Stimulated activated CD8-positive, alpha-beta memory T cell treated with anti-CD3 and anti-CD28 coated beads, Interleukin-15, amount 100 ng/mL, for 1 hour (primary cell): ENCODE data around the gene CCL17.
"Not testable (repeated sequence)": the region's sequence is repeated elsewhere in the genome, so short reads cannot be mapped to it uniquely, and the experiment has no call there.

ENCODE experiments used
- DNase-seq: peaks from one replicate; pipeline ENCODE4 v3.0.0-alpha.2; 2020; ENCODE audit warnings: low read depth

CCL17 gene

DNA sequence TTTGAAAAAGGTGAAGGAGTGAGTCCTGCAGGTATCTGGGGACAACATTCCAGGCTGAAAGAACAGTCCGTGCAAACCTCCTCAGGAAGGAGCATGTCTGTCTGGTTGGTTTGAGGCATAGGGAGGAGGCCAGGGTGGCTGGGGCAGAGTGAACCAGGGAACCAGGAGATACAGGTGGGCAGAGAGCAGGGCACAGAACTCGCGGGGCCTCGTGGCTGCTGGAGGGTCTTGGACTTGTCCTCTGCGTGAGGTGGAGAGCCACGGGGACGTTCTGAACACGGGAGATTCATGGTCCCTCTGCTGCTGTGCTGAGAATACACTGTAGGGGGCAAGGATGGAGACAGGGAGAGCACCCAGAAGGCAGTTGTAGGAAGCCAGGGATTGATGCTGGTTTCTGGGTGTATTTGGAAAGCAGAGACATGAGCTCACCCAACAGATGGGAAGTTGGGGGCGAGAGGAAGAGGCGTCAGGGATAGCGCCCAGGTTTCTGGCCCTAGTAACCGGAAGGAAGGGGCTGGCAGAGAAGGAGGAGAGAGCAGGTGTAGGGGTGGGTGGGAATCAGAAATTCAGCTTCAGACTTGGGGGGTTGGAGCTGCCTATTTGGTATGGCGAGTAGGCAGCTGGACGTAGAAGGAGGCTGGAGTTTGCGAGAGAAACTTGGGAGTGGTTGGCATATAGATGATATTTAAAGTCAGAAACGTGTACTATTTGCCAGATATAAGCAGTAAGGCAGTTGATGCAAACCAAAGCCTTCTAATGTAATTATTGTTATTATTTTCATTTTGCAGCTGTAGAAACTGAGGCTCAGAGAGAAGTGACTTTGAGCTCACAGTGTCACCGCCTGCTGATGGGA, at the start of gene CCL17:
Gene CCL17 (plus strand): TSS at position 803 of the 853 bp plus-strand sequence. CDS start 9,166 bp downstream, outside the sequence.
- DNase-seq: no peak

DNA sequence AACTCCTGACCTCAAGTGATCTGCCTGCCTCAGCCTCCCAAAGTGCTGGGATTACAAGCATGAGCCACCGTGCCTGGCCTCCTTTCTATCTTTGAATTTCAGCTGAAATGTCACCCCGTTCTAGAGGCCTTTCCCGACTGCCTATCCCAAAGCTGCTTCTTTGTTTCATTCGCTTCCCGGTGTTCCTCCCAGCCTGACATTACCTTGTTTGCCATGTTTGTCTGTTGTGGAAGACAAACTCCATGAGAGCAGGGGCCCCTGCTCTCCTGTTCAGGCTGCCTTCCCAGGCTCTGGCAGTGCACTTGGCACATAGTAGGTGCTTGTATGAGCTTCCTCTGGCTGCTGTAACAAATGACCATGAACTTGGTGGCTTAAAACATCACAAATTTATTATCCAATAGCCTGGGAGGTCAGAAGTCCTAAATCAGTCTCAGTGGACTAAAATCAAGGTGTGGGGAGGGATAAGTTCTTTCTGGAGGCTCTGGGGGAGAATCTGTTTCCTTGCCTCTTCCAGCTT, 48.6 kb upstream of the CCL17 start:
- no peak for DNase-seq

DNA sequence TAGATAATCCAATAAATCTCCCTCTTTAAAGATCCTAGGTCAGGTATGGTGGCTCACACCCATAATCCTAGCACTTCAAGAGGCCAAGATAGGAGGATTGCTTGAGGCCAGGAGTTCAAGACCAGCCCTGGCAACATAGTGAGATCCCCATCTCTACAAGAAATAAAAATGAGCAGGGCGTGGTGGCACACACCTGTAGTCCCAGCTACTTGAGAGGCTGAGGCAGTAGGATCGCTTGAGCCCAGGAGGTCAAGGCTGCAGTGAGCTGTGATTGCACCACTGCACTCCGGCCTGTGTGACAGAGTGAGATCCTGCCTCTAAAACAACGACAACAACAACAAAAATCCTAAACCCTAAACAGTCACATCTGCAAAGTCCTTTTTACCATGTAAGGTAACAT, 48.0 kb upstream of the CCL17 start:
- DNase-seq: no peak

DNA sequence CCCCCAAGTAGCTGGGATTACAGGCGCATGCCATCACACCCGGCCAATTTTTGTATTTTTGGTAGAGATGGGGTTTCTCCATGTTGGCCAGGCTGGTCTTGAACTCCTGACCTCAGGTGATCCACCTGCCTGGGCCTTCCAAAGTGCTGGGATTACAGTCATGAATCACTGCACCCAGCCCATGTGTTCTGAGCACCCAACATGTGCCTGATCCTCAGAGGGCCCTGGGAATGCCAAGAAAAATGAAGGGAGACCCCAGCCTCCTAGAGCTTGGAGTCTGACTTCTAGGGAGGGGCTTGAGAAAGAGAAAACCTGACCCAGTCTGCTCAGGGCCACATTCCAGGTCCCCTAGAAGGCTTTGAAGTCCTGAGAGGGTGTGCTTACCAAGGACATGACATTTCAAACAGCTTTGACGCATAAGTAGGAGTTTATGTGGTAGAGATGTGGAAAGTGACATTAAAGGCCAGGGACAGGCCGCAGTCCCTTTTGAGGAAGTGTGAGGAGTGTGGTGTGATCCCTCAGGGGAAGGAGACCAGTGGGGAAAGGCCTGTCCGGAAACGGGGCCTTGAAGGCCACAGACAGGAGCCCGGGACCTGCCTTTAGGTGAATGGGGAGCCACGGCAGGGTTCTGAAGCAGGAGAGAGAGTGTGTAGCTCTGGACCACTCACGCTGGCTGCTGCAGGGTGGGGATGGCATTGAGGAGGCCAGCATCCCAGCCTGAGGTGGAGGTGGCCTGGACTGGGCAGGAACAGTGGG, 47.1 kb upstream of the CCL17 start:
- no peak for DNase-seq

DNA sequence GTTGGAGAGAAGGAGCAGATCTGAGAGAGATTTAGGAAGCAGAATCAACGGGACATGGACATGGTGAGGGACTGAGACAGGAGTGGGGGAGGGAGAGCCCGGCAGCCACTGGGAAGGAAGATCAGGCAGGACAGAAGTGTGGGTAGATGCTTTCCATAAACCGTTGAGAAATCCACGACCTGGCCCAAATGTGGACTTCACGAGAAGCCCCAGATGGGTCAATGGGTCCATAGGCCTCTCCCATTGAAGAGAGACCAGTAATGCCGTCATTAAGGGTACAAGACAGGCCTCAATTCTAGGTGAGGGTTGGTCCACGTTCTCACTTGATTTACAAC, 46.5 kb upstream of the CCL17 start:
- no peak for DNase-seq

DNA sequence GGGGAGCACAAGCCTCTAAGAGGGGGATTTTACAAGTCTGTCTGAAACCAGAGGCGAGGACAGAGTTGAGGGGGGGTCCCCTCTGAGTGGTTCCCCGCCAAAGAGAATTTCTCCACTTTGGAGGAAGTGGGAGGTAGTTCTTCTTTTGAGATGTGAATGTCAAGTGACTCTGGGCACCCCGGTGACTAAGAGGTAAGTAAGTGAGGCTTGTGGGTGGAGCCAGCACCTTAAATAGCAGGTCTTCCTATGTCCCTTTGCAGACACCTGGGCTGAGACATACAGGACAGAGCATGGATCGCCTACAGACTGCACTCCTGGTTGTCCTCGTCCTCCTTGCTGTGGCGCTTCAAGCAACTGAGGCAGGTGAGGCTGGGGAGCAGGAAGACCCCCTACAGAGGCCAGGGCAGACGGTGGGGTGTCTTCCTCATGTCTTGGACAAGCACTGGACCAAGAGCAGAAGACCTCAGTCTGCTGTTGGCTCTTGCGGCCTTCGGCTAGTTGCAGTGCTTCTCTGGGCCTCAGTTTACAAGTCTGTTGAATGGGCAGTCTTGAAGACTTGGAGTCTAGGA, 46.0 kb upstream of the CCL17 start, which contains the start of gene CCL22:
Gene CCL22 (plus strand): TSS at position 257 of the 569 bp plus-strand sequence. CDS start 34 bp downstream, at position 291.
- no peak for DNase-seq

DNA sequence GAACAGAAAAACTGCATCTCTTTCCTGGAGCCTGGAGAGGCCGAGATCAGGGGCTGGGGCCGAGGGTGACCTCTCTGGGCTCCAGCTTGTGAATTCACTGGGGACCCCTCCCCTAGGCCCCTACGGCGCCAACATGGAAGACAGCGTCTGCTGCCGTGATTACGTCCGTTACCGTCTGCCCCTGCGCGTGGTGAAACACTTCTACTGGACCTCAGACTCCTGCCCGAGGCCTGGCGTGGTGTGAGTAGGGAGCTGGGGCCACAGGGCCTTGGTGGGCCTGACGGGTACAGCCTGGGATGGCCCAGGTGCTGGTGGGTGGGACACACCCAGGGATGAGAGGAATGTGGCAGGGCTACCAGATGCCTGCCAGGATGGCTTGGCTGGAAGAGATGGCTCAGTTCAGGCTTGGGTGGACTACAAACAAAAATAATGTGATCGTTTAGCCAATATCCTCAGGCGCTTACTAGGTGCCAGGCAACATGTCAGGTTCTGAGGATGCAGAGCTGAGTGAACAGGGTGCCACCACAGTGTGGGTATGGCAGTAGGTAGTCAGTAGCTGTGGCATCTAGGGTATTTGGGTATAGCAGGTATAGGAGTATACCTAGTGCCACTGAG, 44.1 kb upstream of the CCL17 start:
- no peak for DNase-seq

DNA sequence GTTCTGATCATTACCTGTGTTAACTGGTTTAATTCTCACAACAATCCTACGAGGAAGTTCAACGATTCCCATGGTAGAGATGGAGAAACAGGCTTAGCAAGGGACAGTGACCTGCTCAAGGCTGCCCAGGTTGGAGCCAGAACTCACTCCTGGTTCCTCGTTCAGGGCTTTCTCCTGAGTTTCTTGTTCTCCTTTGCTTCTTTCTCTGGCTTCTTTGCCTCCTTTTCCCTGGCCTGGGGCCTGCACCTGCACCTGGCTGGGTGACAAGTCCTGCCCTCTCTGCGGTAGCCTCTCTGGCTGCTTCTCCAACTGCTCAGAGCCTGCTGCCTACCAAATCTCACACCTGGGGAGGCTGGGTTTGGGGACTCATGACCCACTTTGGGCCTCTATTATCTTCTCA, 43.2 kb upstream of the CCL17 start:
- DNase-seq: no peak

DNA sequence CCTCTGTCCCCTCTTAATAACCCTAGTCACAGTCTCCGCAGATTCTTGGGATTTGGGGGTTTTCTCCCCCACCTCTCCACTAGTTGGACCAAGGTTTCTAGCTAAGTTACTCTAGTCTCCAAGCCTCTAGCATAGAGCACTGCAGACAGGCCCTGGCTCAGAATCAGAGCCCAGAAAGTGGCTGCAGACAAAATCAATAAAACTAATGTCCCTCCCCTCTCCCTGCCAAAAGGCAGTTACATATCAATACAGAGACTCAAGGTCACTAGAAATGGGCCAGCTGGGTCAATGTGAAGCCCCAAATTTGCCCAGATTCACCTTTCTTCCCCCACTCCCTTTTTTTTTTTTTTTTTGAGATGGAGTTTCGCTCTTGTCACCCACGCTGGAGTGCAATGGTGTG, 40.4 kb upstream of the CCL17 start:
- no peak for DNase-seq

DNA sequence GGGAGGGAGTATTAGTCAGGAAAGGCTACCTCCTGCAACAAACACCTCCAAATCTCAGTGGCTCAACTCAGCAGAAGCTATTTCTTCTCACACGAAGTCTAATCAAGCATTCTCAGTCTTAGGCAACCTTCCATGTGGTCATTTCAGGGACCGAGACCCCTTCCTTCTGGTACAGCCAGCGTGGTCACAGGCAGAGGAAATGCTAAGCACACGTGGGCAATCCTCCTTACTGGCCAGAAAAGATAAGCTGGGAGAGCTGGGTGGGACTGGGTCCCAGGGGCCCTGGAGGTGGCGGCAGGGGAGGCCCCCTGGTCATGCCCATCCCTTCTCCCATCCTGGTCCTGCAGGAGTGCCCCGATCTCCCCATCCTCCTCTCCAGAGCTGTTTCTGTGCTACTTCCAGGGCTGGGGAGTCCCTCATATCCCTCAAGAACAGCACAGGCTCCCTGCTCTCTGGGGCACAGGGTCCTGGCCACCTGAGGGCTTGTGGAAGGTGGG, 38.0 kb upstream of the CCL17 start:
- no peak for DNase-seq

DNA sequence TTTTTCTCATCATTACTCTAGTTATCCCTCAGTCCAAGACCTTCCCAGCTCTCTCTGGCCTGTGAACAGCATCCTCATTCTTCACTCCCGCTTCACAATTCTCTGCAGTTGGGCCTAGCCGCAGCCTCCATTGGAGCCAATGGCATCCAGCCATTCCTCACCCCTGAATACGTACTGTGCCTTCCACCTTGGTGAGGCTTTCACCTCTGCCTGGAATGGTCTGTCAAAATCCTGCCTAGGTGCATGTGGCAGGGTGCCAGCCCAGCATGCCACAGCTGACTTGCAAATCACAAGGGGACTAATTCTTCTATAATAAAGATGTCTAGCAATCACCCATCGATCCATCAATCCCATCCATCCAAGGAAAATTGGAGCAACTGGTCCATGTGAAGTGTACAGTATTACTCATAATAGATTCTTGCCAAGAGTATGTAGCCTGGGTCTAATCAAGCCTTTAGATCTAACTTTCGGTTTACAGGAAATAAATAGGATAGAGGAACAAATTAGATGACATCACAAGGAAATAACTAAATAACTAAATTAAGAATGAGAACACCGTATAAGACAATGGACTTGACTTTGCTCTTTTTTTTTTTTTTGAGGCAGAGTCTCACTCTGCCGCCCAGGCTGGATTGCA, 37.3 kb upstream of the CCL17 start:
- DNase-seq: no peak

DNA sequence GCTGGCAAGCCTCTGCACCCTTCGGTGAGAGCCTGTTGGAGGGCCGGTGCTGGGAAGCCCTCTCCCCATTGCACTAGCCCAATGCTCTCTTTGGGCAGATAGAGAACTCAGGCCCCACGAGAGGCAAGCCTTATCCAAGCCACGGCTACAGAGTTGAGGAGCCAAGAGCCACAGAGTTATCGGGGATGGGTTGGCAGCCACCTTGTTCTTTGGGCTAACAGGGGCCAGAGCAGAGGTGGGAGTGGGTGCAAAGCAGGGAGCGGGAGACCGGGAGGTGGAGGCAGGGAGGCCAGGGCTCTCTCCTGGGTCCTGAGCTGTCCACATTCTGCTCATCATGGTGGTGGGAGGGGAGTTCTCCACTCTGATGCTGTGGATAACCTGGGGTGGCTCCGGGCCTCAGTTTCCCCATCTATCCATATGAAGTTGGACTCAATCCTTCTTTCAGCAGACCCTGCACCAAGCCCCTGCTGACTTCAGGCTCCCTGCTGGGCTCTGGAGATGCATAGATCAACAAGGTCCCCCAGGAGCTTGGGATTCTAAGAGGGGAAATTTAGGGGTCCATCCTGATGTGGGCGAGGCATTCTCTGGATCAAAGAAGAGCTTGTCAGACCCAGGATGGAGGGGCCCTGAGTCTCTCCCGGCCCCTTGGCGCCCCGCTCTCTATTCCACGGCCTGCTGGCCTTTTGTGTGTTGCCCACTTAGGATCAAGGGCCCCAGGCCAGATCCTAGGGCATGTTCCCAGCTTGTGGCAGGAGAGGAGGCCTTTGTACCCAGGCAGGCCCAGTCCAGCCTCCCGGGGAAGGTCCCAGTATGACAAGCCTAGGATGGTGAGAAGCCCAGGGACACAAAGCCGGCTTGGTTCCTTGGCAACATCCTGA, 32.8 kb upstream of the CCL17 start:
- no peak for DNase-seq

DNA sequence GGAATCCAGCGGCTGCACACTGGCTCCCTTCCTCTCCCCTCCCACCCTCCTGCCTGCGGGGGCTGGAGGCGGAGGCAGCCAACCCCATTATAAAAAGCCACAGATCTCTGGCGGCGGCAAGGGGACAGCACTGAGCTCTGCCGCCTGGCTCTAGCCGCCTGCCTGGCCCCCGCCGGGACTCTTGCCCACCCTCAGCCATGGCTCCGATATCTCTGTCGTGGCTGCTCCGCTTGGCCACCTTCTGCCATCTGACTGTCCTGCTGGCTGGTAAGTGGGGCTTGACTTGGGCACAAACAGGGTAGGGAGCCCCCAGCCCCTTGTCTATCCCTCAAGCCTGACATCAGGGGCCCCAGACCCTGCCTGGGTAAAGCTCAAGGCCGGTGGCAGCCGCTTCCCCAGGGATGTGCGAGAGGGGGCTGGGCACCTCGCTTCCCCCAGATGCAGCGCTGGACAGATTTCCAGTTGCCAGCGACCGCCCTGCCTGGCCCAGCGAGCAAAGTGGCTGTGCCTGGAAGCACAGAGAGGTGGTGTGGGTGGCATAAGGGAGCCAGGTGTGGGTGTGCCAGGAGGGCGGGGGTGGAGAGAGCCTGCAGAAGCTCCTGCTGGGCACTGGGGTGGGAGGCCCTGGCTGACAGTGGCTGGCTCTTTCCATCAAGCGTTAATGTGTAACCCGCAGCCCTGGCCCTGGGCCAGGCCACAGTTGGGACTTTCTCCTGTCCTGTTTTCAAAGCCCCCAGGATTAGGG, 32.0 kb upstream of the CCL17 start, which contains the start of gene CX3CL1:
Gene CX3CL1 (plus strand): TSS at position 119 of the 745 bp plus-strand sequence. CDS start 79 bp downstream, at position 198.
- DNase-seq: no peak

DNA sequence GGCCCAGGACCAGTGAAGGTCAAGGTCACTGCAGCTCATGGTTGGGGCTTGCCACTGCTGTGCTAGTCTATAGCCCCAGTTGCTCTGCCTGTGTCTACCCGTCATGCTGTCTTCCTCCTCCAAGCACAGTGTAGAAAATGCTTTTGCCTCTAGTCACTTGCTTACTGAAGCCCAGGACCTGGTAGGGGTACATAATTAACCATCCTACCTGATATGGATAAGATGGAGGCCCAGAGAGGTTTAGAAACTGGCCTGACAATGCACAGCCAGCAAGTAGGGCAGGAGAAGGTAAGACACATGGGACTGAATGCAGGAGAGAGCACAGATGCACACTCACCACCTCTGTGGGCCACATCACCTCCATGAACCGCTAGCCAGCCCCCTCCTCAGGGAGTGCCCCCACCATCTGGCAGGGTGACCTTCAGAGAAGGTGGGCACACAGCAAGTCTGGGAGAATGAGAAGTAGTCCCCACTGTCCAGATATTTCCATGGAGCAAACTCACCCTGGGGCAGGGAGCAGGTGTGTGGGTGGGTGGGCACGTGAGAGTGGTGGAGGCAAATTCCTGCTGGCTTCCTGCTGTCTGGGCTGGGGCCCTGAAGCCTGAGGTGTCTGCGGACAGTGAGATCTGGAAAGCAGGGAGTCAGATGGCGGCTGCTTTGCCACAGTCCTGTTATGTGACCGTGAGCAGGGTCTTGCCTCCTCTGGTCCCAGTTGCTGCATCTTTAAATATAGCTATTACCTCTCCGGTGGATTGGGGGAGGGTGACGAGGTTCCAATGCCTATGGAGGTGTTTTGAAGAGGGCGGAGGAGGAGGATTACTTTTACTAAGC, 31.2 kb upstream of the CCL17 start:
- DNase-seq: no peak

DNA sequence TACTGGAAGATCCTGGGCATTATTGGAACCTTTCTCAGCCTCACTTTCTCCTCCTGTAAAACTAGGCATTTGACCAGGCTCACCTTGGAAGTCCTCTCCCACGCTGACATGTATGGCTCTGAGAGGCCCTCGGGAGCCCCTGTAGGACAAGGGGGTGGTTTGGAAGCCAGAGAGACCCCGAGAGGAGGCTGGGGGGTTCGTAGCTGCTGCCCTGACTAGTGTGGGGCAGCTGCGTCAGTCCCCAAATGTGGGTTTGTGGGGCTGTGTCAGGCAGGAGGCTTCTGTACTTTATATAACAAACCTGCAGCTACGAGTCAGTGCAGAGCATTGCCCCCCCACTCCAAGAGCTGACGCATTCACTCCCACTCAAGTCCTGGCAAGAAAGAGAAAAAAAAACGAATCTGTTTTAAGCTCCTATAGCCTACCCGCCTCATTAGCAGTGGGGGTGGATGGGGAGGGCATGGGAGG, 30.5 kb upstream of the CCL17 start:
- DNase-seq: no peak

DNA sequence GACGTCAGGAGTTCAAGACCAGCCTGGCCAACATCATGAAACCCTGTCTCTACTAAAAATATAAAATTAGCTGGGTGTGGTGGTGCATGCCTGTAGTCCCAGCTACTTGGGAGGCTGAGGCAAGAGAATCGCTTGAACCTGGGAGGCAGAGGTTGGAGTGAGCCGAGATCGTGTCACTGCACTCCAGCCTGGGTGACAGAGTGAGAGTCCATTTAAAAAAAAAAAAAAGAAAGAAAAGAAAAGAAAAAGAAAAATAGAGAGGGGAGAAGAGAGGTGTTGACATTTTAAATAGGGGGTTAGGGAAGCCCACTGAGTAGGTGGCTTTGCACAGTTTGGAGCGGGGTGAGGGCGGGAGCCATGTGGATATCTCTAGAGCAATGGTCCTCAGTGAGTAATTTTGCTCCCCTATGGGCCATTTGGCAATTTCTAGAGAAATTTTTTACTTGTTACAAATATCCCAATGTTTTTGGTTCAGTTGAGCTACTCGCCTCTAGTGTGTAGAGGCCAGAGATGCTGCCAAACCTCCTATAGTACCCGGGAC, 29.6 kb upstream of the CCL17 start:
- DNase-seq: not testable (repeated sequence)

DNA sequence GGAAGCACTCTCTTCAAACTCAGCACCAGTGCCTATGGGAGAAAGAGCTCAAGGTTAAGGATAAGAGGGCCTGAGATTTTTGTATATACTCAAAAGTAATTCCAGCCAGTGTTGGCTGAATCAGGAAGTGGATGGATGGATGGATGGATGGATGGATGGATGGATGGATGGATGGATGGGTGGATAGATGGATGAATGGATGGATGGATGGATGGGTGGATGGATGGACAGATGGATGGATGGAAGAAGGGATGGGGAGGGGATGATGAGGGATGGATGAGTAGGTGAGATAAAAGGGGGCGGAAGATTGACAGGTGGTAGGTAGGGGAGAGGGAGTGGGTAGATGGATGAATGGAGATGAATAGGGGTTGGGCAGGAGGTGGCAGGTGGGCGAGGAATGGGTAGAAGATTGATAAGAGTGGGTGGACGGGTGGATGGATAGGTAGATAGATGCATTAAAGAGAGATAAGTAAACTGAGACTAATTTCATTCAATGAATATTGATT, 28.2 kb upstream of the CCL17 start:
- DNase-seq: no peak
